Caco-2 (cell line): Measurements from ENCODE around the gene CD302. TPM values are rescaled to one million over a fixed set of nuclear protein-coding genes. Genes with fewer than 3 reads are reported as not detected.

Experiments used
- BruUV-seq: library from RNA; stranded (reverse); fragments of 400-500 nt; replicated peaks from 2 replicates; lab custom pipeline; 2021; lab: Mats Ljungman, UMichigan
- CTCF ChIA-PET: fragments of 300-600 bp; sonication (Branson Sonifier 250); formaldehyde crosslinking; loops from one replicate; lab custom pipeline; 2022; ENCODE audit warnings: antibody characterized with exemption; lab: Charles Lee
- POLR2A ChIA-PET: fragments of 300-600 bp; sonication (Branson Sonifier 250); formaldehyde crosslinking; loops from one replicate; lab custom pipeline; 2022; ENCODE audit warnings: antibody characterized with exemption; lab: Charles Lee
- DNase-seq, 2 experiments: peaks; one replicate each; pipeline versions ENCODE4 v3.0.0 to v3.0.0-alpha.2; 2020 to 2022
- H3K27me3 ChIP-seq: replicated peaks from 2 replicates; pipeline ENCODE4 v1.6.0; 2011; ENCODE audit warnings: low read length; ENCODE audit not compliant: control insufficient read depth, insufficient read depth
- H3K36me3 ChIP-seq: 2 replicates; pipeline ENCODE4 v1.5.1; 2011; ENCODE audit warnings: low read length; ENCODE audit not compliant: control insufficient read depth, insufficient read depth
- H3K4me1 ChIP-seq: fragments of 250-450 bp; sonication (Bioruptor Pico); 2 replicates; pipeline ENCODE4 v1.5.1; 2020; ENCODE audit warnings: mild to moderate bottlenecking
- H3K4me3 ChIP-seq: 2 replicates; pipeline ENCODE4 v1.5.1; 2011; ENCODE audit warnings: low read depth, mild to moderate bottlenecking, control low read depth, low read length
- H3K9me3 ChIP-seq: fragments of 250-450 bp; sonication (Bioruptor Pico); 2 replicates; pipeline ENCODE4 v1.5.1; 2020; ENCODE audit warnings: mild to moderate bottlenecking, moderate library complexity
- H3K27ac Mint-ChIP-seq: one replicate; pipeline ENCODE4 v1.8.0; 2022; ENCODE audit warnings: mixed read lengths; ENCODE audit not compliant: unreplicated experiment
- H3K27me3 Mint-ChIP-seq: one replicate; pipeline ENCODE4 v1.8.0; 2022; ENCODE audit warnings: mixed read lengths; ENCODE audit not compliant: insufficient read depth, unreplicated experiment
- H3K36me3 Mint-ChIP-seq: one replicate; pipeline ENCODE4 v1.8.0; 2022; ENCODE audit warnings: mild to moderate bottlenecking, mixed read lengths; ENCODE audit not compliant: insufficient read depth, unreplicated experiment
- H3K4me1 Mint-ChIP-seq: one replicate; pipeline ENCODE4 v1.8.0; 2022; ENCODE audit warnings: low read depth, mixed read lengths; ENCODE audit not compliant: unreplicated experiment
- H3K4me3 Mint-ChIP-seq: one replicate; pipeline ENCODE4 v1.8.0; 2022; ENCODE audit warnings: mild to moderate bottlenecking, moderate library complexity, mixed read lengths; ENCODE audit not compliant: unreplicated experiment
- H3K9me3 Mint-ChIP-seq: one replicate; pipeline ENCODE4 v1.8.0; 2022; ENCODE audit warnings: mixed read lengths; ENCODE audit not compliant: unreplicated experiment
- CTCF ChIP-seq, 2 experiments: fragments of 200-600 bp in 1 of 2; IDR thresholded peaks; 1 replicate in 1 of 2; 2 replicates in 1 of 2; pipeline versions ENCODE4 v1.5.1 to v1.8.0; 2011 to 2022; ENCODE audit warnings: antibody characterized with exemption in 1 of 2, control low read depth in 1 of 2, inconsistent platforms in 1 of 2, low read depth in 1 of 2, low read length in 1 of 2, mild to moderate bottlenecking in 1 of 2, moderate library complexity in 1 of 2; ENCODE audit not compliant: insufficient read depth in 1 of 2, severe bottlenecking in 1 of 2, unreplicated experiment in 1 of 2
- intact Hi-C: fragments of 100-400 bp; cut with micrococcal nuclease; formaldehyde crosslinking; loops from one replicate; pipeline ENCODE4 v1.10.0; 2022; ENCODE audit not compliant: unreplicated experiment
- total RNA-seq: library from RNA; stranded (reverse); gene quantifications from 2 replicates; pipeline ENCODE4 v1.2.3, GENCODE V29; 2022

CD302 gene
- total RNA-seq, 1 experiment from 2014 or later: 7.5 TPM

- H3K27me3 ChIP-seq: no peaks in the 10 kb centered on the region
- no peak overlapping the region for H3K4me3 ChIP-seq
- TF ChIP-seq CTCF (IDR thresholded peaks at IDR 0.05; ENCODE audit: insufficient read depth in 1 of 2, low read depth in 1 of 2, low read length in 1 of 2, severe bottlenecking in 1 of 2, unreplicated experiment in 1 of 2): no peak
- Mint-ChIP-seq H3K9me3 (no peaks in the 10 kb centered on the region), H3K27me3 (no peaks in the 10 kb centered on the region), H3K36me3 (no peaks in the 10 kb centered on the region), H3K4me3 (no peak overlapping the region), H3K4me1 (no peaks in the 10 kb centered on the region), H3K27ac (no peak overlapping the region)
- intact Hi-C loops: no loop called here
- H3K9me3 ChIP-seq: no peaks in the 10 kb centered on the region
- no peaks in the 10 kb centered on the region for H3K36me3 ChIP-seq
- ChIA-PET CTCF (no interaction called here), POLR2A (no interaction called here)
- DNase-seq: no peak
- peaks cover 6% of the 10 kb centered on the region; the same call in 1 of the 2 replicates for H3K4me1 ChIP-seq
- BruUV-seq: no TSS peak
Observed at GRCh38 chr2:159817283-159817682, 19.3 kb upstream of the CD302 start.

- no peaks in the 10 kb centered on the region for H3K36me3 Mint-ChIP-seq
- H3K9me3 ChIP-seq: no peaks in the 10 kb centered on the region
- H3K36me3 ChIP-seq: 0 out of 2 replicates have a peak, but pooled peaks cover 2% of the 10 kb centered on the region
- intact Hi-C loops: no loop called here
- H3K4me3 ChIP-seq: no peak overlapping the region
- DNase-seq: no peak
- no peaks in the 10 kb centered on the region for H3K27me3 ChIP-seq
- no peak for TF ChIP-seq CTCF (IDR thresholded peaks at IDR 0.05; ENCODE audit: insufficient read depth in 1 of 2, low read depth in 1 of 2, low read length in 1 of 2, severe bottlenecking in 1 of 2, unreplicated experiment in 1 of 2)
- H3K4me1 ChIP-seq: no peaks in the 10 kb centered on the region
- H3K4me1 Mint-ChIP-seq: no peaks in the 10 kb centered on the region
- no peaks in the 10 kb centered on the region for H3K27me3 Mint-ChIP-seq
- H3K27ac Mint-ChIP-seq: no peak overlapping the region
- H3K9me3 Mint-ChIP-seq: no peaks in the 10 kb centered on the region
- BruUV-seq: no TSS peak
- CTCF ChIA-PET: no interaction called here
- POLR2A ChIA-PET: no interaction called here
- H3K4me3 Mint-ChIP-seq: no peak overlapping the region
Observed at GRCh38 chr2:159811232-159811631, 13.2 kb upstream of the CD302 start.

- DNase-seq: no peak
- BruUV-seq: no TSS peak
- H3K36me3 ChIP-seq: 0 out of 2 replicates have a peak, but pooled peaks cover 2% of the 10 kb centered on the region
- Mint-ChIP-seq H3K9me3 (no peaks in the 10 kb centered on the region), H3K36me3 (no peaks in the 10 kb centered on the region), H3K27ac (no peak overlapping the region), H3K4me3 (no peak overlapping the region), H3K27me3 (no peaks in the 10 kb centered on the region), H3K4me1 (no peaks in the 10 kb centered on the region)
- TF ChIP-seq CTCF (IDR thresholded peaks at IDR 0.05; ENCODE audit: insufficient read depth in 1 of 2, low read depth in 1 of 2, low read length in 1 of 2, severe bottlenecking in 1 of 2, unreplicated experiment in 1 of 2): no peak
- no peak overlapping the region for H3K4me3 ChIP-seq
- H3K9me3 ChIP-seq: no peaks in the 10 kb centered on the region
- H3K27me3 ChIP-seq: no peaks in the 10 kb centered on the region
- POLR2A ChIA-PET: no interaction called here
- CTCF ChIA-PET: interaction anchor here (0.6 to 1.2 kb wide), 3 partner anchors 52 to 250 kb away, joined by 4 to 7 read pairs (median 5); no protein-coding TSS in a partner anchor
- no peaks in the 10 kb centered on the region for H3K4me1 ChIP-seq
- intact Hi-C loops: loop anchor here (5.0 kb wide), 2 partner anchors 134 to 159 kb away; no protein-coding TSS in a partner anchor
Observed at GRCh38 chr2:159808032-159808425, 10.0 kb upstream of the CD302 start.
